GM19193 (cell line): ENCODE measurements around the gene PLCL1.

Experiments used
- POLR2A ChIP-seq: IDR thresholded peaks from 4 replicates; pipeline ENCODE4 v1.6.1; 2011; ENCODE audit not compliant: insufficient read depth, insufficient read length; ENCODE audit errors: extremely low read depth

Gene PLCL1

DNA sequence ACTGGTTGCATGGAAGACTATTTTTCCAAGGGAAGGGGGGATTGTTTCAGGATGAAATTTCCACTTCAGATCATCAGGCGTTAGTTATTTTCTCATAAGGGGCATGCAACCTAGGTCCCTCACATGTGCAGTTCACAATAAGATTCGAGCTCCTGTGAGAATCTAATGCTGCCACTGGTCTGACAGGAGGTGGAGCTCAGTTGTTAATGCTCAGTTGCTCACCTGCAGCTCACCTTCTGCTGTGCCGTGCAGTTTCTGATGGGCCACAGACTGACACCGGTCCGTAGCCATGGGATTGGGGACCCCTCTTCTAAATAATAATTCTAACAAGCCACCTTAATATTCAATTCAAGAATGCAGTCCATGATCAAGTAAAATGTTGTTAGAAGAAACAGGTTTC lies 34.9 kb downstream of the PLCL1 start:
- TF ChIP-seq POLR2A: no peak

DNA sequence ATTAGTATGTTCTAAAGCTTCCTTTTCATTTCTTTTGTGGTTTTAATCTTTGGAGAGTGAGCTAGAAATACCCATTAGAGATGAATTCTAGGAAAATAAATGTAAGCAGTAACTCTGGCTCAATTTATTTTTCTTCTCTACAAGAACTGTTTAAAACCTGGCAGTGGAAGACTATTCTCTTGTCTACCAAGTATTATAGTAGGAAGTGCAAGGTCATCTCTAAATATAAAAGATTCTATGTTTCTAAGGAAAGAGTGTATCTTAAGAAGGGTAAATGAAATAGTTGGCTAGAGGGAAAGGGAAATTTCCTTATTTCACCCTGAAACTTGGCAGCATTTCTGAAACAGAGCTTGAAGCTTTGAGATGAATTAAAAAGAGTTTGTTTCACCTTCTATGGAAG lies 35.5 kb downstream of the PLCL1 start:
- no peak for TF ChIP-seq POLR2A

DNA sequence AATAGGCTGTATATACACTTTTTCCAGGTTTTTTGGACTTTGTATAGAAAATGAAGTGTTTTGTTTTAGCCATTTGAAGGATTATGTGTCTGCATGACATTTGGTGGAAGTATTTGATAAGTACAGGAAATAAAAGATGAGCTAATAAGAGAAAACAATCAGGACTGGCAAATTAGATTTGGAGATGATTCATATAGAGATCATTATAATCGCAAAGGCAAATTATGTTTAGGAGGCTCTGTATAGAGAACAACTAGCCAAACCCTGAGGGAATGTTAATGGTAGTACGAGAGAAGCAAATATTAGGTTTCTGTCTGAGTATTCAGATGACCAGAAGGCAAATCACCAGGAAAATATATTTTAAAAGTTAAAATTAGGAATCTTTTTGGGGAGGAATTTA lies 41.7 kb downstream of the PLCL1 start:
- no peak for TF ChIP-seq POLR2A

DNA sequence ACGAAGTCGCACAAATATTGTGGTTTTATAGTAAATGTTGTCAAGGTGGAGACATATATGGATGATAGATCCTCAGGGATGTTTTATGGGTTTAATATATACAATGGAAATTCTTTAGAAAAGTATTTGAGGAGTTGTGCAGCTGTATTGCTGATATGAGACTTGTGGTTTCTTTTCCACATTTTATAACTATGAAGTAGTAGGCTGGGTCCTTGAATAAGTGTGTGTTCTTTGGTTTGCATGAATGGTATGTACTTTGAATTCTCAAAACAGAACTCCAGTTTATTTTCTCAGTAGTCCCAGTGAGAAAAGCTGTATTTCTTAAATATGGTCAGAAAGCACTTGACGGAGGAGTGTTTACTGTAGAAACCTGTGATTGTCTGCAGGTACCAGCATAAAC lies 42.4 kb downstream of the PLCL1 start:
- TF ChIP-seq POLR2A: no peak

DNA sequence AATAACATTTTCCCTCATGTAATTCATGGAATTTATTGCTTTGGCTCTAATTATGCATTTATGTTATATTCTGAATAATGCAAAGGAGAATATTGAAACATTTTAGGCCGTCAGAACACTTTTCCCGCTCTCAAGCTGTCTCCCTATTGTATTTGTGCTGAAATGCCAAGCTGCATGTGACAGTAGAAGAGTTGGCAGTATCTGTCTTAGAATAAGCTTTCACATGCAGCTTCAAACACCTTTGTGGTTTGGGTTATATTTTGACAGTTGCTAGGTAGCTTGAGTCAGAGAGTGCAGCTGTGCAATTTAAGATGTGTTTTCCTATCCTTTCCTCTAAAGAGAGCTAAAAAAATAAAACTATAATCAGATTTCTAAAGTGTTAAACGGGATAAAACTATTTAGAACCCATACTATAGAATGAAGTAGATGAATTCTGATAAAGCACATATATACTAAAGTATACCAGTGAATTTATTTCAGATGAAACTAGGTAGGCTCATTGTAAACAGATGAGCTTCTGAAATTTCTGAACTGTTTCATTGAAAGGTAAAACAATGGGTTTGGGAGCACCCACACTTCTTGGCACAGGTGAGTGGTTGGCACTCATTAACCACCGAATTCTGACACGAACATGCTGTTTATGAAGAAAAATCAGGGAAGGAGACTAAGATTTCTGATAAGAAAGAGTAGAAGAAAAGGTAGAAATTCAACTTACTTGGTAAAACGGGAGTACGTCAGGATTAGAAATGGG lies 43.4 kb downstream of the PLCL1 start:
- no peak for TF ChIP-seq POLR2A

DNA sequence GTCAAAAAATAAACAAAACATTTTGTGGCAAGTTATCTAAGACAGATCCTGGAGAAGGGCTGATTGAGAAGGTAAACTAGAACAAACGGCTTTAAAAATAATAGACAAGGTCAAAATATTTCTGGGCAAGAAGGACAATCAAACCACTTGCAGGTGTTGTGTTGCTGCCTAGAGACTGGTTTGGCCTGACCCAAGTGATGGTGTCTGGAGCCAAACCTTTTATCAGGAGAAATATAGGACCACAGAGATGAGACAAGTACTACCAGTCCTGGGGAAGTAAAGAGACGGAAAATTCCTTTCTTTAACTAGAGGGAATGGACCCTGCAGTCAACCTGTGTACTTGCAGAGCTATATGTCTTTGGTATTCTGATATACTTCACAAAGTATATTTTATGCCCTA lies 44.2 kb downstream of the PLCL1 start:
- no peak for TF ChIP-seq POLR2A

DNA sequence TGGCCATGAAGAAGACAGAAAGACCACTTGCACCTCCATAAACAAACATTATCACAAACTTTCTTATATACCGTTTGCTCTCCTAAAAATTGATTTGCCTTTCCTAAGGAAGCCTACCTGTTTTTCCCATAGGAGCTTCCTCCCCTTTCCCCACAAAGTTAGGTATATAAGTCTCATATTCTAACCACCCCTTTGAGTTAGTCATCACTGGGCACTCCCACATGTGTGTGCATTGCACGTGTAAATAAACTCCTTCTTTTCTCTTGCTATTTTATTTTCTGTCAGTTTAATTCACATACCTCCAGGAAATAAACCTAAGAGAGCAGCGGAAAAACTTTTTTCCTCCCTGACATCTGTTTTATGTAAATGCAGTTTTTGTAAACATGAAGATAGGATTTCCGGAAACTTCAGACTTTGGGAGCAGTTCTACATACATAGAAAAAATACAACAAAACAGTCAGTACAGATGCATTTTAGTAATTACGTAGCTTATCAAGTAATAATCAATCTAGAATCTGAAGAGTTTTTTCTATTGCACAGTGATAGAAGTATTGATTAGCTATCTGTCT lies 46.6 kb downstream of the PLCL1 start:
- TF ChIP-seq POLR2A: no peak

DNA sequence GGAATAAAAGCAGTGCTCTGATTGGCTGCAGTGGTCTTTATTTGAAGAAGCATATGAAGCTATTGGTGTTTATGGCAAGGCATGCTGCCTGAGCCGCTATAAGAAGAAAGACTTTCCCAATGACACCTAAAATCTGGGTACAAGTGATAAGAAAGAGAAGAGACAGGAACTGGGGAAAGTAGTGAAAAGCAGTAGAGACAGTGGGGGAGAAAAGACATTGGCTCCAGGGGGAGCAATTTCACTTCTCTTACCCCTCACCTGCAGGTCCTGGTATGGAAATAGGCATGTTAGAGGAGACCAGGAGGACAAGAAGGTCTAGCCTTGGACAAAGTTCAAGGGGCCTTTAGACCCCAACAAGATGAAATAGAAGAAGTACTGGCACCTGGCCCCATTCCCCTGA lies 47.1 kb downstream of the PLCL1 start:
- TF ChIP-seq POLR2A: no peak

DNA sequence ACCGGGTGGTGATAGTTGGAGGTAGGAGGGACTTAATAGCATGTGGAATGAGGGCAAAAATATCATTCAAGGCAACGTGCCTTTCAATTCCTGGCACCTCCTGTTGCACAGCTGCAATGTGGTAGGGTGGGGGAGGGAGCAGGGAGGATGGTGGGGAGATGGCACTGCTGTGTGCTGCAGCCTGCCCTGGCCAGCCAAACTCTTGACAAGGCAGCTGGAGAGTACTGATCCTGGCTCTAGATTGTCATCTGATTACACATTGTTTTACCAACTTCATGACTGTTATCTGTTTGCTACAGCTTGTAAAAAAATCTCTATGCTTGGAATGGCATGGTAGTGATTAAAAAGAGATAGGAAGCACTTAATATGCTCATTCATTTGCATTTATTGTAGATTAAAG lies 47.7 kb downstream of the PLCL1 start:
- no peak for TF ChIP-seq POLR2A

DNA sequence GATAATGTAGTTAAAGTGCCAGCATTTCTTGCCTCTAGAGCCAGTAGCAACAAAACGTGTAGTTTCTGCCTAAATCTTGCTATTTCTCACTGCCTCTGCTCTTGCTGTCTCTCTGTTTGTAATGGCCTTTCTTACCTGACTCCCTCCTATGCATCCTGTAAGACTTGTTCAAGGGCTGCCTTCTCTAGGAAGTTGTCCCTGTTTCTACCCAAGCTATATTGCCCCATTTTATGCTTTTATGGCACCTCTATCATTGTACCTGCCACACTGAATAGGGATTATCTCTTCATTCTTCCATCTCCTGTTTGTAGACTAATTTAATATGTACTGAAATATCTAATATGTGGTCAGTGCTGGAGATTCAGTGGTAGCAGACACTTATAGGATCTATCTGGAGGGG lies 49.2 kb downstream of the PLCL1 start:
- no peak for TF ChIP-seq POLR2A

DNA sequence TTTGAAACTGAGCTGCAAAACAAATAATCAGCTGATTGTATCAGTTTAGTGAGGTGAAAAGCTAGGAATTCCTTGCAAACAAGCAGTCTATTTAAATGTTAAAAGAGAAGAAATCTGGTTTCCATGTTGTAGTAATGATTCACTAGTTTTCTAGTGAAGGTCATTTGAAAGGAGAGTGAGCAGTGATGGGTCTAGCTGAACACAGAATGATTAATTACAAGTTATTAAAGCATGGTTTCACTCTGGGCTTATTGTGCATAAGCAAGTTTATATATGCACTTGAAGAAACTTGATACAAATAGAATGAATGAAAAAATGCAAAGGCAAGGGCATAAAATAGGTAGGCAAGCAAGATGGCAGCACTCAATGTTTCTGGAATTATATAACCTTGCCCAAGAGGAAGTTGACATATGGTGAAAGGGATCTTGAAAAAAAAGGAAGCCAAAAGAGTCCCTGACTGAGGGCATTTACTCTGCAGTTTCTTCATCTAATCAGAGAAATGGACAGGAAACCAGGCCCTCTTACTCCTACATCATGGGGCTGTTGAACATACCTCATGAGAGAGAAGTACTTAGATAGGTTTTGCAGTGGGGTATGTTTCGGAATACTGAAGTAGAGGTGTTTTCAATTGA lies 53.2 kb downstream of the PLCL1 start:
- no peak for TF ChIP-seq POLR2A

DNA sequence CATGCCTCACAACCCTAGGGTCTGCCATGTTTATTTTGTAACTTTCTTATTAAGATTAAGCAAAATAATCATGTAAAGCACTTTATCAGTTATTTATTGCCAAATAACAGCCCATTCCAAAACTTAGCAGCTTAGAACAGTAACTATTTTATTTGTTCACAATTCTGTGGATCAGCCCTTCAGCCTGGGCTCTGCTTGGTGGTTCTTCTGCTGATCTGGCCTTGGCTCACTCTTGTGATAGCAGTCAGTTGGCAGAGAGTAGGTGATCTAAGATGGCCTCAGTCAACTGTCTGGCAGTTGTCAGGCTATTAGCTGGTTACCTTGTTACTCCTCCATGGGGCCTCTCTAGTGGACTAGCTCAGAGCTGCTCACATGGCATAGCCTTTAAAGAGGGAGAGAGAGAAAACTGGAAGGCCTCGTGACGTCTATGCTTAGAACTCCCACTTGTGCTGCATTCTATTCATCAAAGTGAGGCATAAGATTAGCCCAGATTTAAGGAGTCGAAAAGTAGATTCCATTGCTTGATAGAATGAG lies 54.3 kb downstream of the PLCL1 start:
- TF ChIP-seq POLR2A: no peak

DNA sequence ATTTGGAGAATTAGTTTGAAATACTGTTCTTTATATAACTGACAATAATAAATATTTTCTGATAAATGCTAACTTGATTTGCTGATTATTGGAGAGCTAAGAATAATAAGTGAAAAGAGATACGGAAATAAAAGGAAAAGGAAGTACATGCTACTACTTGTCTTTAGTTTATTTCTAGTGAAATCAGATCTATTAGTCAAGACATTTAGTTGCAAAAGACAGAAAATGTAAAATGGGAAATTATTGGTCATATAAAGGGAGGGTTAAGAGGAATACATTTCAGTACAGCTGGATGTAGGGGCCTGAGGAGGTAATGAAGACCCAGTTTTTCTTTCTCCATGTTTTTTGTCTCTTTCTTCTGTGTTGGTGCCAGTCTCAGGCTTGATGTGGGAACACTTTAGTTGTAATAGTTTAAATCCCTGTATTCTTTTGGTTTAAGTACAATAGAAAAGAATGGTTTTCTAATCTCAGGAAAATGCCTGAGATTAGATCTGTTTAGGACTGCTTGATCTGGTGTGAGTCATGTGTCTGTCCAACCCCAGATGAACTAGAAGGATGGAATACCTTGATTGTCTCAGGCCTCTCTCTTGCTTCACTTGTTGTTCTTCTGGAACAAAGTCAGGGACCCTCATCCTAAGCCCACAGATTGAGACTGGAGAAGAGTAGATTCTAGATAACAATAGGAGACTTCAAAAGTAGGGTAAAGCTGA lies 58.0 kb downstream of the PLCL1 start:
- TF ChIP-seq POLR2A: no peak

DNA sequence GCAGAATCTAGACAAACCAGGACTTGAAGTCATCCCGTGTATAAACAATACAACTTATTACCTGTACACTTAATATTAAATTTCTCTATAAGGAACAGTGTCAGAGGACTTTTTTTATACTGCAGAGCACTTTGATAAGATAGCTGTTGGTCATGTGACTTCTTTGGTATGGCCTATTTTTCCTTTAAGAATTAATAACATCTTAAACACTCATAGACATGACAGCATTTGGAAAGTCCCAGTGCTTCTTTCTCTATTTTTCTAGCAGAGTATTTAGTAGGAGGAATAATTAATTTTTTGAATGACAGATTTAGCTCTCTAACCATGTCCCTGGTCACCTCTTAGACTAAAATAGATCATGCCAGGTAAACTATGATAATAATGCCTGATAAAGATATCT lies 59.4 kb downstream of the PLCL1 start:
- no peak for TF ChIP-seq POLR2A

DNA sequence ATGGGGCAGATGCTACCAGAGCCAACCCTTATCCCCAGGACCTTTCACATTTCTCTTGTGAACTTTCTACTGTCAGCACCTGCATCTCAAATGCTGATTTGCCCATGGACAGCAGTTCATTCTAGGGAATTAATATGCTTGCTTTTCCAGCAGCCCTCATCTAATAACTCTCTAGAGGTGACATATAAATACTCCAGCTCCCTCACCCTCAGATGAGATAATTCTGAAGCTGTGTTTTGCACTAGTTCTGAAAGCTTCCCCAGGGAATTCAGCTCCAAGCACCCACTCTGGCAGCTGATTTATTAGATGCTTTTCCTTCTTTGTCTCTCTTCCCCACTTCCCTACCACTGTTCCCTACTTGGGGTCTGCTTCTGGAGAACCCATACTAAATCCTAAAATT lies 62.1 kb downstream of the PLCL1 start:
- no peak for TF ChIP-seq POLR2A
